Measurements from ENCODE around the gene MEF2B. TPM values are rescaled to one million over a fixed set of nuclear protein-coding genes. Genes with fewer than 3 reads are reported as not detected.

Gene MEF2B
- total and polyA plus RNA-seq, 2 donors (not counting 1 experiment from before 2014, with no cell fraction given) = 0.33 to 0.35 TPM

DNA sequence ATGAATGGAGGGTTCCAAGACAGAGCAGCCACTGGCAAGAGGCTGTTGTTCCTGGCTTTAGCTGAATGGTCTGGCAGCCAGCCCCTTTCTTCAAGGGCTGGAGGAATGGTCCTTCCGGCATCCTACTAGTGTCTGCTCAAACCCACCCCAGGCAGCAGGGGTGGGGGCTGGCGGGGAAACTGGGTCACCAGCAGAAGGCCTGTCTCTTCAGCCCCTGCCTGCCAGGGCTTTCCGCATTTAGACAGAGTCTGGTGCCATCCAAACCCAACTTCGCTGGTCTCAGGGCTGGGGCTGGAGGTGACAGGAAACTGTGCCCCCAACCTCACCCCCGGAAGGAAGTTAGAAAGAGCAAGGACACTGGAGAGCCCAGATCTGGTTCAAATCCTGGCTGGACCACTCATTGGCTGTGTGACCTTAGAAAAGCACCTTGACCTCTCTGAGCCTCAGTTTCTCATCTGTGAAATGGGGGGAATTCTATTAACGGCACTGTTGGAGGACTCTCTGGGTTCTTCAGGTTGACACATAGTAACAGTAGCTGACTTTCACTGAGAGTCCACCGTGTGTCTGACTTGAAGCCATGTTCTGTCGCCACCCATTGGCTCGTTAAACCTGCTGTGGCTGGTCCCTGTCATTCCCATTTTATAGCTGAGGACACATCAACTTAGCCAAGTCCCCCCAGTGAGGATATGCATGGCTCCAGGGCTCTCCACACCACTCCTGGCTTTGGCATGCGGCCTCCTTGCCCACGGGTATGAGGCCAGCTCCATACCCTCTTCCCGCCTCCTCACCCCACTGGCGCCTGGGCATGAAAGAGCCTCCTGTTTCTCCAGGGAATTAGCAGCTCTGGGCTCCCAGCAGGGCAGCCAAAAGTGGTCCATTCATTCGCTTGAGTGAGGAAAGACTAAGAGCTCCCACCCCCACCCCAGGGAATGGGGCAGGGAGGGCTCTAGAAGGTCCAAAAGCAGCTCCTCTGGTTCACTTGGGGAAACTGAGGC is 35.6 kb upstream of the MEF2B start:
- Histone ChIP-seq H3K4me1 (ENCODE audit: control insufficient read depth, extremely low read depth, insufficient read depth, low read length) (peaks cover 2% of the 10 kb centered on the region), H2AFZ (ENCODE audit: low read length) (no peak overlapping the region), H3K27ac (ENCODE audit: insufficient read depth, low read length) (no peak overlapping the region), H3K36me3 (ENCODE audit: control insufficient read depth, insufficient read depth, low read length) (no peaks in the 10 kb centered on the region), H3K27me3 (ENCODE audit: control insufficient read depth, insufficient read depth, low read length) (no peaks in the 10 kb centered on the region), H3K4me3 (replicated peaks in 1 of 4; ENCODE audit: control extremely low read depth in 1 of 4, insufficient read depth in 1 of 4, low read depth in 3 of 4, low read length in 4 of 4) (no peak overlapping the region), H3K79me2 (ENCODE audit: control insufficient read depth, insufficient read depth, low read length) (no peaks in the 10 kb centered on the region), H3K4me2 (ENCODE audit: extremely low read depth, insufficient read depth, low read length) (no peak overlapping the region), H3K9me3 (ENCODE audit: control insufficient read depth, insufficient read depth, low read depth, low read length) (no peaks in the 10 kb centered on the region), H3K9ac (ENCODE audit: insufficient read depth, low read length) (no peak overlapping the region), H4K20me1 (ENCODE audit: control insufficient read depth, extremely low read depth, insufficient read depth, low read length) (no peaks in the 10 kb centered on the region)
- TF ChIP-seq CTCF (conservative IDR thresholded peaks at IDR 0.05 in 1 of 2, IDR thresholded peaks at IDR 0.05 in 1 of 2; ENCODE audit: low read depth in 1 of 2, low read length in 2 of 2) (no peak), EZH2 (IDR thresholded peaks at IDR 0.05; ENCODE audit: low read length, missing control alignments) (no peak)
- DNase-seq (ENCODE audit: low read depth in 2 of 2) = no peak

DNA sequence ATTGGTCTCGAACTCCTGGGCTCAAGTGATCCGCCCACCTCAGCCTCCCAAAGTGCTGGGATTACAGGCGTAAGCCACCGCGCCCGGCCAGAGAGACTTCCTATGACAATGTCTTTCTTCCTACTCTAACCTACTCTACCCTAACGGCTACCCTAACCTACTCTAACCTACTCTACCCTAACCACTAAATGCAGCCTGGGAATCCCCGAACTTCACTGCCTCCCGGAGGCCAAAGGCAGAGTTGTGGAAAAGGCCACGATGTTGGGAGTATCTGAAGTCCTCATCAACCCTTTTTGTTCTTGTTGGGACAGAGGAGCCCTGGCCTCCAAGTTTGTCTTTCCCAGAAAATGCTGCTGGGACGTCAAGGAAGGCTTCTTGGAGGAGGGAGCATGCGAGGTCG is 34.1 kb upstream of the MEF2B start:
- no peak overlapping the region for H3K27ac ChIP-seq (ENCODE audit: insufficient read depth, low read length)
- H3K27me3 ChIP-seq (ENCODE audit: control insufficient read depth, insufficient read depth, low read length) = no peaks in the 10 kb centered on the region
- TF ChIP-seq EZH2 (IDR thresholded peaks at IDR 0.05; ENCODE audit: low read length, missing control alignments) = no peak
- TF ChIP-seq CTCF (conservative IDR thresholded peaks at IDR 0.05 in 1 of 2, IDR thresholded peaks at IDR 0.05 in 1 of 2; ENCODE audit: low read depth in 1 of 2, low read length in 2 of 2) = no peak
- no peak overlapping the region for H3K4me3 ChIP-seq (replicated peaks in 1 of 4; ENCODE audit: control extremely low read depth in 1 of 4, insufficient read depth in 1 of 4, low read depth in 3 of 4, low read length in 4 of 4)
- H3K36me3 ChIP-seq (ENCODE audit: control insufficient read depth, insufficient read depth, low read length) = peaks cover 3% of the 10 kb centered on the region
- H3K4me2 ChIP-seq (ENCODE audit: extremely low read depth, insufficient read depth, low read length) = no peak overlapping the region
- no peaks in the 10 kb centered on the region for H4K20me1 ChIP-seq (ENCODE audit: control insufficient read depth, extremely low read depth, insufficient read depth, low read length)
- no peak overlapping the region for H3K9ac ChIP-seq (ENCODE audit: insufficient read depth, low read length)
- no peak for DNase-seq (ENCODE audit: low read depth in 2 of 2)
- H2AFZ ChIP-seq (ENCODE audit: low read length) = no peak overlapping the region
- H3K4me1 ChIP-seq (ENCODE audit: control insufficient read depth, extremely low read depth, insufficient read depth, low read length) = peaks cover 2% of the 10 kb centered on the region
- H3K79me2 ChIP-seq (ENCODE audit: control insufficient read depth, insufficient read depth, low read length) = no peaks in the 10 kb centered on the region
- H3K9me3 ChIP-seq (ENCODE audit: control insufficient read depth, insufficient read depth, low read depth, low read length) = no peaks in the 10 kb centered on the region

DNA sequence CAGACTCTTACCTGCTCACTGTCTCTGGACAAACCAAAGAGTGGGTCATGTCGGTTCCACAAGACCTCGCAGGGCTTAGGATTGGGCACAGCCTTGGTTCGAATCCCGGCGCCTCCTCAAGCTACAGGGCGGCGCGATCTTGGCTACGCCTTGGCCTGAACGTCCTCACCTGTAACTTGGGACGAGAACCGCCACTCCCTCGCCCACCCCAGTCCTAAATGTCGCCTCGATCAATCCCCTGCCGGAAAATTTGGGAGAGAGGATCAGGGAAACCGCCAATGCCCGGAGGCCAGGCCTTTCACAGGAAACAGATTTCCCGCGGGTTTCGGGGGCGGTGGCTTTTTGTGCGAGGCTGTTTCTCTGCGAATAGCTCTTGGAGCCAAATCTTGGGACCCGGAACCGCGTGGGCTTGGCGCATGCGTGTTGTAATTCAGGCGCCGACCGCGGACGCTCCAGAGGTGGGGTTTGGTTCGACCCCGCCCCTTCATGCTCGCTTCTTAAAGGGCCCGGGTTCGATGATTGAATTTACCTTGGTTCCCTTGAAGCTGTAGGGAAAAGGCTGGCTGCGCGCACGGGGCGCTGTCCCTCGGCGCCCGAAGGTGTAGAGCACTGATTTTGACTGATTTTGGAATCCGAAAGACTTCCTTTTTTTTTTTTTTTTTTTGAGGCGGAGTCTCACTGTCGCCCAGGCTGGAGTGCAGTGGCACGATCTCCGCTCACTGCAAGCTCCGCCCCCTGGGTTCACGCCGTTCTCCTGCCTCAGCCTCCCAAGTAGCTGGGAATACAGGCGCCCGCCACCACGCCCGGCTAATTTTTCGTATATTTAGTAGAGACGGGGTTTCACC is 33.2 kb upstream of the MEF2B start, which contains the start of gene NR2C2AP:
TSS of gene NR2C2AP (minus strand) at position 403 of the 845 bp plus-strand sequence. CDS start at position 49, 354 bp downstream.
- H3K4me2 ChIP-seq (ENCODE audit: extremely low read depth, insufficient read depth, low read length) = peak within 1 kb of the TSS; percentile 79
- H3K27me3 ChIP-seq (ENCODE audit: control insufficient read depth, insufficient read depth, low read length) = no peaks in the 10 kb centered on the region
- peaks cover 12% of the 10 kb centered on the region for H3K36me3 ChIP-seq (ENCODE audit: control insufficient read depth, insufficient read depth, low read length)
- H3K4me1 ChIP-seq (ENCODE audit: control insufficient read depth, extremely low read depth, insufficient read depth, low read length) = peaks cover 2% of the 10 kb centered on the region
- TF ChIP-seq EZH2 (IDR thresholded peaks at IDR 0.05; ENCODE audit: low read length, missing control alignments) = no peak
- no peak for TF ChIP-seq CTCF (conservative IDR thresholded peaks at IDR 0.05 in 1 of 2, IDR thresholded peaks at IDR 0.05 in 1 of 2; ENCODE audit: low read depth in 1 of 2, low read length in 2 of 2)
- DNase-seq (ENCODE audit: low read depth in 2 of 2) = peak; percentile 79 to 91
- H2AFZ ChIP-seq (ENCODE audit: low read length) = peak within 1 kb of the TSS; percentile 60
- H3K79me2 ChIP-seq (ENCODE audit: control insufficient read depth, insufficient read depth, low read length) = no peaks in the 10 kb centered on the region
- no peaks in the 10 kb centered on the region for H3K9me3 ChIP-seq (ENCODE audit: control insufficient read depth, insufficient read depth, low read depth, low read length)
- peak within 1 kb of the TSS; percentile 21 for H3K9ac ChIP-seq (ENCODE audit: insufficient read depth, low read length)
- no peaks in the 10 kb centered on the region for H4K20me1 ChIP-seq (ENCODE audit: control insufficient read depth, extremely low read depth, insufficient read depth, low read length)
- peak within 1 kb of the TSS; percentile 54 to 73 (median 59) for H3K4me3 ChIP-seq (replicated peaks in 1 of 4; ENCODE audit: control extremely low read depth in 1 of 4, insufficient read depth in 1 of 4, low read depth in 3 of 4, low read length in 4 of 4)
- H3K27ac ChIP-seq (ENCODE audit: insufficient read depth, low read length) = peak within 1 kb of the TSS; percentile 65
